ENCODE results near the gene ESAM. TPM values are rescaled to one million over a fixed set of nuclear protein-coding genes. Genes with fewer than 3 reads are reported as not detected.

The ESAM gene
- total and polyA plus RNA-seq, 2 experiments from 2014 or later = 0.32 TPM; not detected in 1

GRCh38 chr11:124796312-124796711 lies 34.2 kb upstream of the ESAM start:
- no peaks in the 10 kb centered on the region for H3K36me3 ChIP-seq (ENCODE audit: insufficient read depth)
- DNase-seq (ENCODE audit: low spot score) = no peak
- H3K27me3 ChIP-seq (ENCODE audit: insufficient read depth) = no peaks in the 10 kb centered on the region
- no peak for ATAC-seq
- no peak for TF ChIP-seq EZH2phosphoT487 (IDR thresholded peaks at IDR 0.05; ENCODE audit: unreplicated experiment)
- TF ChIP-seq NANOG (IDR thresholded peaks at IDR 0.05; ENCODE audit: borderline replicate concordance) = no peak
- TF ChIP-seq ZNF114 (CRISPR knock-in tag; IDR thresholded peaks at IDR 0.05) = no peak
- TF ChIP-seq POLR2AphosphoS5 (IDR thresholded peaks at IDR 0.05; ENCODE audit: low read depth) = no peak
- TF ChIP-seq CTCF (conservative IDR thresholded peaks at IDR 0.05; ENCODE audit: low read depth in 2 of 2) = no peak
- no peak for TF ChIP-seq CREB1 (CRISPR knock-in tag; IDR thresholded peaks at IDR 0.05; ENCODE audit: low read depth)
- TF ChIP-seq JUNB (IDR thresholded peaks at IDR 0.05; ENCODE audit: unreplicated experiment) = no peak
- TF ChIP-seq REST (IDR thresholded peaks at IDR 0.05; ENCODE audit: unreplicated experiment) = no peak
- TF ChIP-seq ZNF462 (CRISPR knock-in tag; IDR thresholded peaks at IDR 0.05) = no peak
- peaks cover 54% of the 10 kb centered on the region for H3K4me1 Mint-ChIP-seq
- H3K27me3 Mint-ChIP-seq (ENCODE audit: insufficient read depth, low read depth, poor library complexity) = peaks cover 2% of the 10 kb centered on the region
- H3K4me3 ChIP-seq = no peak overlapping the region
- H3K4me1 ChIP-seq (ENCODE audit: insufficient read depth) = peaks cover 74% of the 10 kb centered on the region
- peaks cover 13% of the 10 kb centered on the region; the same call in 1 of the 2 replicates for H4K20me1 ChIP-seq (replicated peaks; ENCODE audit: insufficient read depth)
- no peaks in the 10 kb centered on the region for H3F3A ChIP-seq (replicated peaks; ENCODE audit: low read depth)
- no peak overlapping the region for H3K27ac ChIP-seq (ENCODE audit: low read depth)
- no peak overlapping the region for H3K4me3 Mint-ChIP-seq
- H3K4me2 ChIP-seq = 0 out of 2 replicates have a peak overlapping the region, but pooled peaks have one; percentile 67
- peaks cover 82% of the 10 kb centered on the region for H3K79me2 ChIP-seq (replicated peaks; ENCODE audit: insufficient read depth)
- H2AFZ ChIP-seq = no peak overlapping the region
- no peaks in the 10 kb centered on the region for H3K9me2 ChIP-seq (ENCODE audit: insufficient read depth)
- peak overlapping the region; percentile 59; the same call in 1 of the 2 replicates for H3K27ac Mint-ChIP-seq
- no peaks in the 10 kb centered on the region for H3K36me3 Mint-ChIP-seq (ENCODE audit: low read depth)
- H3K9me3 Mint-ChIP-seq = no peaks in the 10 kb centered on the region; the same call in 1 of the 3 replicates

Measured in GM23338 (cell line).